Esophagus squamous epithelium (tissue), 4 donors: Measurements from ENCODE around the gene PHF2.

ENCODE experiments used
- POLR2A ChIP-seq, 4 donors: fragments of 450-650 bp; IDR thresholded peaks; one replicate each; pipeline ENCODE4 v1.6.1; 2017; ENCODE audit warnings: antibody characterized with exemption in 4 of 4, mild to moderate bottlenecking in 4 of 4, moderate library complexity in 3 of 4
- TF ChIP-seq, protein P1 (sequence below), 6 experiments: fragments of 450-650 bp in 4 of 6; fragments of 200-600 bp in 2 of 6; sonication (generic) in 2 of 6; IDR thresholded peaks; one replicate each; pipeline ENCODE4 v1.5.1; 2016 to 2019; ENCODE audit warnings: antibody characterized with exemption in 6 of 6, mild to moderate bottlenecking in 4 of 6, moderate library complexity in 4 of 6

DNA sequence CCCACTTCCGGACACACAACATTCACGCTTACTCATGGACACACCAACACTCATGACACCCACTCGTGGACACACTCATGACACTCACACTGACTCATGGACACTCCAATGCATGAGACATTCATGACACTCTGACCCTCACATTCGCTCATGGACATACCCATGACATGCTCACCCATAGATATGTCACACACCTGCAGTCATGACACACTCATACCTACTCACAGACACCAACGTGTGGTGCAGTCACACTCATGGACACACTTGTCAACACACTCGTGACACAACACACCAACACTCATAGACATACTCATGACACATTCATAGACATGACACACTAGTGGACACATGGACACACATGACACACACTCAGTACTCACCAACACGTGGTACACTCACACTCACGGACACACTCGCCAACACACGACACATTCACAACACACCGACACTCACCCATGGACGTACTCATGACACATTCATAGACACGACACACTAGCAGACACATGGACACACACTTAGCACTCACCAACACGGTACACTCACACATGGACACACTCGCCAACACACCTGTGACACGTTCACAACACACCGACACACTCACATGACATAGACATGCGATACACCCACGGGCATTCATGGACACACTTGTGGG, 73.4 kb downstream of the PHF2 start:
- TF ChIP-seq, protein P1, sequence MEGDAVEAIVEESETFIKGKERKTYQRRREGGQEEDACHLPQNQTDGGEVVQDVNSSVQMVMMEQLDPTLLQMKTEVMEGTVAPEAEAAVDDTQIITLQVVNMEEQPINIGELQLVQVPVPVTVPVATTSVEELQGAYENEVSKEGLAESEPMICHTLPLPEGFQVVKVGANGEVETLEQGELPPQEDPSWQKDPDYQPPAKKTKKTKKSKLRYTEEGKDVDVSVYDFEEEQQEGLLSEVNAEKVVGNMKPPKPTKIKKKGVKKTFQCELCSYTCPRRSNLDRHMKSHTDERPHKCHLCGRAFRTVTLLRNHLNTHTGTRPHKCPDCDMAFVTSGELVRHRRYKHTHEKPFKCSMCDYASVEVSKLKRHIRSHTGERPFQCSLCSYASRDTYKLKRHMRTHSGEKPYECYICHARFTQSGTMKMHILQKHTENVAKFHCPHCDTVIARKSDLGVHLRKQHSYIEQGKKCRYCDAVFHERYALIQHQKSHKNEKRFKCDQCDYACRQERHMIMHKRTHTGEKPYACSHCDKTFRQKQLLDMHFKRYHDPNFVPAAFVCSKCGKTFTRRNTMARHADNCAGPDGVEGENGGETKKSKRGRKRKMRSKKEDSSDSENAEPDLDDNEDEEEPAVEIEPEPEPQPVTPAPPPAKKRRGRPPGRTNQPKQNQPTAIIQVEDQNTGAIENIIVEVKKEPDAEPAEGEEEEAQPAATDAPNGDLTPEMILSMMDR (IDR thresholded peaks at IDR 0.05), result no peak
- TF ChIP-seq POLR2A (IDR thresholded peaks at IDR 0.05), result no peak
